GM18505 (cell line): ENCODE results near the gene PRDX3.
"Not testable (repeated sequence)": the region's sequence is repeated elsewhere in the genome, so short reads cannot be mapped to it uniquely, and the experiment has no call there.

Experiments
- ATAC-seq: cut with Tn5 transposase; IDR thresholded peaks from one replicate; pipeline ENCODE4 v1.9.1; 2021; ENCODE audit not compliant: unreplicated experiment
- POLR2A ChIP-seq: IDR thresholded peaks from 4 replicates; pipeline ENCODE4 v1.6.1; 2011; ENCODE audit warnings: borderline replicate concordance; ENCODE audit not compliant: insufficient read depth, insufficient read length; ENCODE audit errors: extremely low read depth

The PRDX3 gene

DNA sequence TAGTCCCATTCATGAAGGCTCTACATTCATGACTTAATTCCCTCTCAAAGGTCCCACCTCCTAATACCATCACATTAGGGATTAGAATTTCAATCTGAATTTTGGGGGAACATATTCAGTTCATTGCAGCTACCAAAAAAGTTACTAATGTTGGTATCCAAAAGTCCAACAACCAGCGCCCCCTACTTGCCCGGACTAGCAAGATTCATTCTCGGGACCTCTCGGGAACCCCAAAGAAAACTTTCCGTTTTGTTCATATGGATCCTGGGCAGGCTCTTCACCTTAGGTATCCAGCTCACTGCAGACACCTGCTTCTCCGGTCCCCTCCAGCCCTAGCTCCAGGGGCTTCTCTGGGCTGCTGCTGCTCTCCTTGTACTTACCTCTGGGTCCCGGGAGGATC is 19.8 kb upstream of the PRDX3 start:
- no peak for TF ChIP-seq POLR2A
- no peak for ATAC-seq

- no peak for TF ChIP-seq POLR2A
- no peak for ATAC-seq
Measured at GRCh38 chr10:119197921-119198320, 19.3 kb upstream of the PRDX3 start.

DNA sequence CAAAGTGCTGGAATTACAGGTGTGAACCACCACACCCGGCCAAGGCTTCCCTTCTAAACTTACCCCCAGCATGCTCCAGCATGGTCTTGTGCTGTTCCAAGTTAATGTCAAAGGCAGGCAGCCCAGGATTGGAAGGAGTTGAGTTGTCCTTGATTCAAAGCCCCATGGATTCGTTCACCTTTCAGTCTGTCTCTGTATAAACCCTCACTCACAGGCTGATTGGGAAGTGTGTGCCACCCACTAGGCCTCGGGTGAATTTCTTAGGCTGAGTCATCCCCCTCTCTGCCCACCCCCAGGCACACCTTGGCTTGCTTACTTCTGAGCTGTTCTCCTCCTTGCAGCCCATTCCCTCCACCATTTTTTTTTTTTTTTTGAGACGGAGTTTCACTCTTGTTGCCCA is 13.3 kb upstream of the PRDX3 start:
- TF ChIP-seq POLR2A, result no peak
- no peak for ATAC-seq

DNA sequence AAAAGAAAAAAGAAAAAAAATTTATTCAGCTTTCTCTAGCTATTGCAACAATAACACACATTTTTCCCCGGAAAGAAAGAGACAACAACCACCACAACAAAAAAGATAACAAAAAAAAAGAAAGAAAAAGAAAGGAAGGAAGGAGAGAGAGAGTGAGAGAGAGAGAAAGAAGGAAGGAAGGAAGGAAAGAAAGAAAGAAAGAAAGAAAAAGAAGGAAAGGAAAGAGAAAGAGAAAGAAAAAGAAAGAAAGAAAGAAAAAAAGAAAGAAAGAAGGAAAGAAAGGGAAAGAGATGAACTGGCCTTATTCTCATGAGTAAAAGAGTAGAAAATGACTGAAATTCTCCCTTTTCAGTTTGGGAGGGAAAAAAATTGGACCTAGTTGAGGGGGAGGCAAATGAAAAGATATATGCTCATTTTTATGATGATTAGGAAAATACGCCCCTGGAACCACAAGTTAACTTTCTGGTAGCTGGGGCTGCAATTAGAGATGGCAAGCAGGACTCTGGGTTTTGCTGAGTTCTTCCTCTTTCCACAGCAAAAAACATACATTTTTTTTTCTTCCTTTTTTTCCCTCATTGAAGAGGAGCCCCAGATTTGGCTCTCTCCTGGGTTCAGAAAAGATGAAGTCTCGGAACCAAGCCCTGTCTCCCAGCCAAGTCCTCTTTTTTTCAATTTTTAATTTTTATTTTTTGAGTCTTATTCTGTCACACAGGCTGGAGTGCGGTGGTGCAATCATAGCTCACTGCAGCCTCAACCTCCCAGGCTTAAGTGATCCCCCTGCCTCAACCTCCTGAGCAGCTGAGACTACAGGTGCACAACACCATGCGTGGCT is 12.6 kb upstream of the PRDX3 start:
- TF ChIP-seq POLR2A, result no peak
- ATAC-seq, result no peak

DNA sequence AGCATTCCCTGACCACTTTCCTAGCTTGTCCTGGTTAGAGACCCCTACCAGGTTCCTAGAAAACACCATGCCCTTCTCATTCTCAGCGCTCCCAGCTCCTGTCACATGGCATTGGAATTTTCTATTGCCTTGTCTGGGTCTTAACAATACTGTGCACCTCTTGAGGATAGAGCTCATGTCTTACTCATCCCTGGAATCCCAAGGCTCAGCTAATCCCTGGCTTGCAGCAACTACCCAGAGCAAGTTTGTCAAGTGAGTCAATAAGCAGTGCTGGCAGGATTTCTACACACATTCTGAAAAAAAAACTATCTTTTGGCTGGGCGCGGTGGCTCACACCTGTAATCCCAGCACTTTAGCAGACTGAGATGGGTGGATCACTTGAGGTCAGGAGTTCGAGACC is 11.7 kb upstream of the PRDX3 start:
- no peak for TF ChIP-seq POLR2A
- no peak for ATAC-seq

- no peak for ATAC-seq
- no peak for TF ChIP-seq POLR2A
Measured at GRCh38 chr10:119189811-119190282, 11.2 kb upstream of the PRDX3 start.

DNA sequence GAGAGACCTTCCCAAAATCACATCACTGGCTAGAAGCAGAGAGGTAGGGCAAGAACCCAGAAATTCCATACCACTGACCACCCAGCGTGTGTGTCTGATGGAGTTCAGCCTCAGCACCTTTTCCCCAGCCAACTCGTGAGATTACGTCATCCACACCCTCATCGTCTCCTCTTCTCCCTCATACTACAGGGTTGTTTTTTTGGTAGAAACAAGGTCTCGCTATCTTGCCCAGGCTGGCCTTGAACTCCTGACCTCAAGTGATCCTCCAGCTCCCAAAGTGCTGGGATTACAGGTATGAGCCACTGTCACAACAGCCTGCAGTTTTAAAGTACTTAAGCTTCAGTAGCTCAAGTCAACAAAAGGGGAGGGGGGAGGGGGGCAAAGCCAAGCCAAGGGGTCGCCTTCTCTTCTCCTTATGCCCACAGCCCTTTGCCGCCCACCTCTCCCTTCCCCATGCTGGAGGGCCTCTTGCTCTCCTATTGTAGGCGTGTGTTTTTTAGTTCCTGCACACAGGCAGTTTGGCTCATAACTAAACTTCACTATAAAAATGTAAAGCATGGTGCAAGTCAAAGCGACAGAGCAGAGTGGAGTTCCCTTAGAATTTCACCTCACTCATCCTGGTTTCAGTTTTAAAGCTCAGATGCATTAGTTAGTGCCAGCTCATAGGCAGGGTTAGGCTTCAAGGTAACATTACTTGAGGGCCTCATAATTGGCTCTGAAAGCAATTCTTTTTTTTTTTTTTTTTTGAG is 5.2 kb upstream of the PRDX3 start:
- no peak for ATAC-seq
- TF ChIP-seq POLR2A, result no peak

GRCh38 chr10:119180850-119181400 is 2.3 kb upstream of the PRDX3 start:
- not testable (repeated sequence) for ATAC-seq

GRCh38 chr10:119177708-119178371 is 772 bp downstream of the PRDX3 start:
- no peak for ATAC-seq
- TF ChIP-seq POLR2A, result no peak

GRCh38 chr10:119176166-119176565 is 2.4 kb downstream of the PRDX3 start:
- ATAC-seq, result no peak
- no peak for TF ChIP-seq POLR2A

- no peak for ATAC-seq
- TF ChIP-seq POLR2A, result no peak
Measured at GRCh38 chr10:119174109-119174508, 4.5 kb downstream of the PRDX3 start.

- no peak for ATAC-seq
- no peak for TF ChIP-seq POLR2A
Measured at GRCh38 chr10:119167041-119167440, 11.6 kb downstream of the PRDX3 start.

GRCh38 chr10:119166564-119166963 is 12.0 kb downstream of the PRDX3 start:
- no peak for TF ChIP-seq POLR2A
- ATAC-seq, result no peak
